NCI-H187 (cell line): Measurements from ENCODE around the gene DGKZ.

Source experiments
- DNase-seq, 2 experiments: peaks; one replicate each; lab custom pipeline; 2025; lab: John Stamatoyannopoulos, UW

The DGKZ gene

DNA sequence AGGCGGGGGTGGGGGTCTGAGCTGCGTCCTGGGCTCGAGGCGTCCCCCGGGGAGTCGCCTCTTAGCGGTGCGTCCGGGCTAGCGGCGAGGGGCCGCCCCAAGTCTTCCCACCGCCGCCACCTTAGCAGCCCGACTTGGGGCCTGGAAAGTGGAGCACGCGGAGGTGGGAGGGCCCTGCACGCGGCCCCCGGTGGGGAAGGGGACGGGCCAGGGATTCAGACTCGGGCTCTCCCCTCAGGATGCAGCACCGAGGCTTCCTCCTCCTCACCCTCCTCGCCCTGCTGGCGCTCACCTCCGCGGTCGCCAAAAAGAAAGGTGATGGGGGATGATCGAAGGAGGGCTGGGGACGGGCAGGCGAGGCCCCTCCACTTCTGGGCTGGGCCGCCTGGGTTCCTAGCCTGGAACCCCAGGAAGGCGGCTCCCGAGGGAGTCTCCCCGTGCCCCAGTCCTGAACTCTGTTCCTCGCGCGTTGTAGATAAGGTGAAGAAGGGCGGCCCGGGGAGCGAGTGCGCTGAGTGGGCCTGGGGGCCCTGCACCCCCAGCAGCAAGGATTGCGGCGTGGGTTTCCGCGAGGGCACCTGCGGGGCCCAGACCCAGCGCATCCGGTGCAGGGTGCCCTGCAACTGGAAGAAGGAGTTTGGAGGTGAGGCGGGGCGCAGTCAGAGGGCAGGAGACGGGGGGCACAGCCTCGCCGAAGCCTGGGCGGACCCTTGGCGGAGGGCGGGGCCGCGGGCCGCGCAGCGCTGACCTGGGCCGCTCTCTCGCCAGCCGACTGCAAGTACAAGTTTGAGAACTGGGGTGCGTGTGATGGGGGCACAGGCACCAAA lies 34.8 kb downstream of the DGKZ start:
- no peak for DNase-seq

DNA sequence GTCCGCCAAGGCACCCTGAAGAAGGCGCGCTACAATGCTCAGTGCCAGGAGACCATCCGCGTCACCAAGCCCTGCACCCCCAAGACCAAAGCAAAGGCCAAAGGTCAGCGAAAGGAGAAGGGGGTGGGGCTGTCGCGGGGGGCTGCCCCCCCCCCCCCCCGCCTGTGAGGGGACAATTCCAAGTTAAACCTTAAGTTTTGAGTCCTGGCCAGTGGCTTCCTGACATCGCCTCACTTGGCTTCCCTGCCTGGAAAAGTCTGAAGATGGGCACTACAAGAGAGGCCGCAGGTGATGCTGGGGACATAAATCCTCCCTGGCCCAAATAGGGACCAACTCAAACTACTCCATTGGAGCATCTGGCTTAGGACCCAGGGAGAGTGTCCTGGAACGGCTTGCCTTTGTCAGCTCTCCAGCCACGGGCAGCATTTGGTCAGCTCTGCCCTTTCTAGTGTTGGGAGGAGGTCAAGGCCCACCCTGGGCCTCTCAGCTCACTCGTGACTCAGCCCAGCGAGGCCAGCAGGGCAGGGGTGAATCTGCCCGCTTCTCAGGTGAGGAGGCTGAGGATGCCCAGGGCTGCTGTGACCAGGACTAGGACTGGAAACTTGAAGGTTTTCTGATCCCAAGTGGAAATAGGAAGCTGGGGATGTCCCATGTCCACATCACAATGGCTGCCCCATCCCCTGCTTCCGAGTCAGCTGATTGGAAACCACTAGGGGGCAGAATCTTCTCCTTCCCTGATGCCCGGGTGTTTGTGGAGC lies 35.6 kb downstream of the DGKZ start:
- no peak for DNase-seq

DNA sequence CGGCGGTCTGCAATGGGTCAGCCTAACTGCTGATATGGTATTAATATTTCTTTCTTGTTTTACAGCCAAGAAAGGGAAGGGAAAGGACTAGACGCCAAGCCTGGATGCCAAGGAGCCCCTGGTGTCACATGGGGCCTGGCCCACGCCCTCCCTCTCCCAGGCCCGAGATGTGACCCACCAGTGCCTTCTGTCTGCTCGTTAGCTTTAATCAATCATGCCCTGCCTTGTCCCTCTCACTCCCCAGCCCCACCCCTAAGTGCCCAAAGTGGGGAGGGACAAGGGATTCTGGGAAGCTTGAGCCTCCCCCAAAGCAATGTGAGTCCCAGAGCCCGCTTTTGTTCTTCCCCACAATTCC lies 36.1 kb downstream of the DGKZ start:
- no peak for DNase-seq

DNA sequence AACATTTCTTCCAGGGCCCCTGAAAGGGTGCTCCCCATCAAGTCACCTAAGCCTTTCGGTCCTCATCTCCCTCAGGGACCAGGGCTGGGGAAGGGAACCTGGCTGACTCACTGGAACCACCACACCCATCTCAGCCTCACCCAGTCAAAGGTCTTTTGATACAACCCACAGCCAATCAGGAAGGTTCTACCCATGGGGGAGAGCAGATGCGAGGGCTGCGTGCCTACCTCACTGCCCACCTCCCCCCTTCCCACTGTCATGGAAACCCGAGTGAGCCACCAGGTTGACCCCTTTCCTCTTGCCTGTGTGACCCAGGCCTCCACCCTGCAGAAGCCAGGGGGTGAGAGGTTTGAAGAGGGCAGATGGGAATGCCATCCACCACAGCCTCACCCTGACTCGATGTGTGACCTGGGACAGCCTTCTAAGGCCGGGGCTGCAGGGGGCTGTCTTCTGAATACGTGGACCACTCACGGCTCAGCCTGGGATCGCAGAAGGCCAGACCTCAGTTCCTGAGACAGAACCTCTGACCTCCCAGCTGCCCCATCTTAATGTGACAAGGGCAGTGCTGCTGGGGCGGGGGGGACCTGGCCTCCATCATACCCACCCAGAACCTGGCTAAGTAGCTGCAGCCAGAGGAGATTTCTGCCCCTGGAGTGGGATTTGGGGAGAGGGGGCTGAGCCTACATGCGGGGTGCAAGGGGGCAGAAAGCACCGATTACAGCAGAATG lies 36.9 kb downstream of the DGKZ start:
- DNase-seq = no peak

DNA sequence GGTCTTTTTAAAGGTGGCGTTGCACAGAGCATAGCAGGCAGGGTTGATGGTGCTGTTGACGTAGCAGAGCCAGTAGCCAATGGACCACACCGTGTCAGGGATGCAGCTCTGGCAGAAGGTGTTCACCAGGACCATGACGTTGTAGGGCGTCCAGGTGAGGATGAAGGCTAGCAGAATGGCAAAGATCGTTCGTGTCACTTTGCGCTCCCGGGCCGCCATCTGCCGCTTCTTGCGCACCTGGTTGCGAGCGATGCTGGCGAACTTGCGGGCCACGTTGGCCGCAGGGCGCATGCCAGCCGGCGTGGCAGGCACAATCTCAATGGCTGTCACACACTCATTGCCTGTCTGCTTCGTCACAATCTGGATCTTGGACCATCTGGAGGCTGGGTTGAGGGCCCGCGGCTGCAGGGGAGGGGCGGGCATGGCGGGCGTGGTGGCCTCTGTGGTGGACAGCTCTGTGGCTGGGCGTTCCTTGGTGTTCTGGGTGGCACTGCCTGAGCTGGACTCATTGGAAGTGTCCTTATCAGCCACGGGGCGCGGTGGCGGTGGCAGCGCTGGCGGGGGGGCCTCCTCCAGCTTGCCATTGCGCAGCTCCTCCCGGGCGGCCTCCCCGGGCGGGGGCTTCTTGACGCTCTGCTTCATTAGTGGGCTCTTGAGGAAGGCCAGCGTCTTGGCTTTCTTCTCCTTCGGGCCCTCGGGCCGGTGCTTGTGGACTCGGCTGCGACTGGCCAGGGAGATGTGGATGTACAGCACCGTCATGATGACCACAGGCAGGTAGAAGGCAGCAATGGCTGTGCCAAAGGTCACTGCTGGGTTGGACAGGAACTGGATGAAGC lies 38.1 kb downstream of the DGKZ start:
- no peak for DNase-seq

DNA sequence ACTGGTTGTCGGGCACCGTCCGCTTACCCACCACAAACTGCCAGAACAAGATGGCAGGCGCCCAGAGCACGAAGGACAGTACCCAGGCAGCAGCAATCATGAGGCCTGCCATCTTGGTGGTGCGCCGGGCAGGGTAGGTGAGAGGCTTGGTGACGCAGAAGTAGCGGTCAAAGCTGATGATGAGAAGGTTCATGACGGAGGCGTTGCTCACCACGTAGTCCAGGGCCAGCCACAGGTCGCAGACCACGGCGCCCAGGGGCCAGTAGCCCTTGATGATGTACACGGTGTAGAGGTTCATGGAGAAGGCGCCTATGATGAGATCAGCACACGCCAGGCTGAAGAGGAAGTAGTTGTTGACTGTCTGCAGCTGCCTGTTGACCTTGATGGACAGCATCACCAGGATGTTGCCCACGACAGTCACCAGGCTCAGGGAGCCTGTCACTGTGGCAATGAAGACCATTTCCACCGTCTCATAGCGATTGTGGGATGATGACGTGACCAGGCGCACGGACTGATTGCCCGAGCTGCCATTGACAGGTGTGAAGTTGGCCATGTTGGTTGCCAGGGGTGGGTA lies 38.8 kb downstream of the DGKZ start:
- DNase-seq = no peak

DNA sequence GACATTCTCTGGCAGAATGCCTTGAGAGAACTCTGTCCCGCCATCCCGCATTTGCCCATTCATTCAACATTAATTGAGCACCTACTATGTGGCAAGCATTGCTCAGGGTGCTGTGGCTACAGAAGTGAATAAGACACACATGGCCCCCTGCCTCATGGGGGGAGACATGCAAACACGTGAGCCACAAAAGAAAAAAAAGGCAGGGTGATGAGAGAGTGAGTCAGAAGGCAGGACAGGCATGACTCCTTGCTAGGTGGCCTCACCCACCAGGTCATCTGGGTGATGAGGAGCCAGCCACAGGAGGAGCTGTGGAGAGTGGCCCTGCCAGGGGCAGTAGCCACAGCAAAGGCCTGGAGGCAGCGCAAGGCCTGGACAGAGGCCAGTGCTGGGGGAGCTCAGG lies 39.4 kb downstream of the DGKZ start:
- DNase-seq = no peak

DNA sequence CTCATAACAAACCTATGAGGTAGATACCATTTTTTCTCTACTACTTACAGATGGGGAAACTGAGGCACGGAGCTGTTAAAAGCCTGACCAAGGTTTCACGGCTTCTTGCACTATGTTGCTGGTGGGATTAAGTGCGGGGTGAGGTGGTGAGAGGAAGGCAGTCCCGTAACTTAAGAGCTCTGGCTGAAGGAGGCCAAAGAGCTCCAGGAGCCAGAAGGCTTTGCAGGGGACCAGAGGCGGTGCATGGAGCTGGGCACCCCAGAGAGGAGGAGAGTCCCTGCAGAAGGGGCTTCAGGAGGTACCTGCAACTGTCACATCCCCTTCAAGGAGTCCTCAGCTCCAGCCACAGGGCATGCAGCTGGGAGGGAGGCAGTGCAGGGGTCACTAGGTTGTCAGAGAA lies 40.2 kb downstream of the DGKZ start:
- no peak for DNase-seq

DNA sequence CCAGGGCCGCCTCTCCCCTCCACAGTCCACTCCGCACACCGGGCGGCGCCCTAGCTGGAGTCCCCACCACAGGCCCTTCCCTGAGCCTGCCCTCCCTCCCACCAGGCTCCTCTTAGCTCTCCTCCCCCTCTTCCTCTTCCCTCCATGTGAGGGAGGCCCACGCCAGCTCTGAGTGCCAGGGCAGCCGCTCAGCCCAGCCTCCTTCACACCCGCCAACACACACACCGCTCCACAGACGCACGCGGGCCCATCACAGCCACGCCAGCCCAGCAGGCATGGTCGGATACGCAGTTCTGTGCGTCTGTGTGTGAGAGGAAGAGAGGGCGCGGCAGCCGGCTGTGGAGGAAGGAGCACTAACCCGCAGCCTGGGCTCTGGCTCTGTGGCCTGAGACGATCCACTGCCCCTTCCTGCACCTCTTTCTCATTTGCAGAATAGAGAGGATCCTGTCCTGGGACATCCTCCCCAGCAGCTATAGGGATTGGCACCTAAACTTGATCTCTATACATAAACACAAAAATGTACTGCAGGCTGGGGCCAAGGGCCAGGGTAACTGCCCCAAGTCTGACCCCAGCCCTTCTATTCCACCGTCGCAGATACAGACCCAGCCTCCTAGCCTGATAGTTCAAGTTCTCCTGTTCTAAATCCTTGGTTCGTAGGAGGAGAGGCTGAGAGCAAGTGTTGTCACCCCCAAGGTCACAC lies 40.8 kb downstream of the DGKZ start:
- DNase-seq = no peak

DNA sequence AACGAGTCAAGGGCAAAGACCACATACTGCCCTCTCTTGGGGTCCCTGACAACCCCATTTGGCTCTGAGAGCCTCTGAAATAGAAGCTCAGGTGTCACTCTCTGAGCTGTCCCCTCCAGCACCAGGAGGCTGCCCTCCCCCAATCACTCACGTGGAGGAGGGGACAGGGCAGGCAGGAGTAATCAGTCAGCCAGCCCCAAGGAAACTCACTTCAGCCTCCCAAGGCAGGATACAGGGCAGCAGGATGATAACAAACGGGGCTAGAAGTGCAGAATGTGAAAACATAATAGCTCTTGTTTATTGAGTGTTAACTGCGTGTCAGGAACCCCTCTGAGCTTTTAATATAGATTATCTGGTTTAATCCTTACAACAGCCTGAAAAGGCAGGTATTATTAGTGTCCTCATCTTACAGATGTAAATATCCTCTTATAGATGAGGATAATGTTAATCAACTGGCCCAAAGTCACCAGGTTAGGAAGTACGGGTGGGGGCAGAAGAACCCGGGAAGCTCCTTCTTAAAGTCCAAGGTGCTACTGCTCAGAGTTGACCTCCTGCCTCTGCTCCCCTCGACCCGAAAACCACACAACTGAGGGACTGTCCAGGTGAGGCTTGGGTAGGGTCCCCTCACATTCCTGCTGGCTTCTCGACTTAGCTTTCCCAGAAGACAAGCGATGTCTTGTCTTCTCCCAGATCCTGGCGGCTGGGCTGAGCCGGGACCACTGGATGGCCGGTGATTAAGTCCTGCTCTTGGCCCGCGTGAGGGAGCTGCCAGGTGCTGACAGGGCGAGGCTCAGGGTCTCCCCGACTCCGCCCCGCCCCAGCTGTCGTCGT lies 41.6 kb downstream of the DGKZ start:
- no peak for DNase-seq

DNA sequence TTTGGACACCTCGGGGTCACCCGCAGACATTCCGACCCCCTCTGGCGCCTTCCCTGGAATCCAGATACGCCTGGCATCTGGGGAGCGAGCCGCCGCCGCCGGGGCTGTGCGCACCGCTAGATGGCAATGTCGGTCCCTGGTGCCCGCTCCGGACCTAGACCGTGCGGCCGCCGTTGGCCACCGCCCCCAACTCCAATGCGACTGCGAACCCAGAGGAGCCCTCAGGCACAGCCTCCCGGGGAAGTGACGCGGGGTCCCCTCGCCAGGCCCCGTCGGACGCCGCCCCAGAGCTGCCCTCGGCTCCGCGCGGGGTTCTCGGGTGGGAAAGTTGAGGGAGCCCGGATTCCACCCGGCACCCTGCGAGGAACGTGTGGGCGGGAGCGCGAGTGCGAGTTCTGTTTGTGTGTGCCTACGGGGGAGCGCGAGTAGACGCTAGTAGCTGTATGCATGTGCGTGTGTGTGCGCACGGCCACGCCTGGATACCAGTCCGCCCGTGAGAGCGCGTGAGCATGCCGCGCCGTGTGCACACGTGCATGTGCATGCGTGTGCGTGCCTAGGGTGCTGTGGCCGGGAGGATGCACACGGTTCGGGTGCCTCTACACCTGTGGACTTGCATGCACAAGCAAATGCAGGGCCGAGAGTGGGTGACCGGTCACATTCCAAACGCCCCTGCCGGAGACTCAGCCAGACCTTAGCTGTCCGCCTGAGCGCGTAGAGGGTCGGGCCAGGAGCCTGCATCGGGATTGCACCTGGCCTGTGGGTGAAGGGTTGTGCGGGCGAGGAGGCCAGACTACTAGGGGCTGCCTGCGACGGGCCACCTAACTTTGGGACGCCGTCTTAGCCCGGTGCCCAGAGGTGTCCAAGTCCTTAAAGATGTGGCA lies 42.4 kb downstream of the DGKZ start:
- DNase-seq = peak; percentile 37 to 54

DNA sequence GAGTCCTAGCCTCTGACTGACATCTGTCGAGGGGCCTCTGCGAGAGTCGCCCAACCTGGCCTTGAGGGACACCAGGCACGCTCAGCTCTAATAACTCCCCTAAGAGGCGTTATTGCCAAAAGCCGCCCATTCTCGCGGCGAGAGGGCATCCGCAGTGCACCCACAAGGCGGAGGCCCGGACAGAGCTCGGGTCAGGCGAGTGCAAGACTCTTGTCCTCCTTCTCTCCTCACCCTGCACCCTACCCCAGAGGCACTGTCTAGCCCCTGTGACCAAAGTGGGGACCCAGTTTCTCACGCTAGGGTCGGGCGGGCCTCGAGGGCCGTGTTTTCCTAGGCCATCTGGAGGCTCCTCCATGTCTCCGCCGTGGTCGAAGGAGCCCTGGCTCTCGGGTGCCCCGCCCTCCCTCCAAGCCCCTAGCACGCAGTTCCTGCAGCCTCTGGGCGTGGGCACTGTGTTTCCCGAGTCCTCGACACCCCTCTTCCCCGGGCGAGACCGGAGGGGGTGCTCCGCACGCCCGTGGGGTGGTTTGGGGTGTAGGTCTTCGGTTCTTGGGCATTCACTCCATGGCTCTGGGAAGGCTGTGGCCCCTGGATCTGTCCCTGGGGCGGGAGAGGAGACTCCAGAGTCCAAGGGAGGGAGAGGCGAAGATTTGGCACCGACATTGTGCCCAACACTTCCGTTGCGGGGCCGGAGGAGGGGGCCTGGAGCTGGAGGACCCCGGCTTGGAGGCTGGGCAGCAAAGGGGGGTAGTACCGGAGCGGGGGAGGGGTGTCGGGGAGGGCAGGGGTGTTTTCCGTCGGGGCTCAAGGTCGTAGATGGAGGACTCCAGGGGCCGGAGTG lies 43.3 kb downstream of the DGKZ start:
- DNase-seq = no peak

DNA sequence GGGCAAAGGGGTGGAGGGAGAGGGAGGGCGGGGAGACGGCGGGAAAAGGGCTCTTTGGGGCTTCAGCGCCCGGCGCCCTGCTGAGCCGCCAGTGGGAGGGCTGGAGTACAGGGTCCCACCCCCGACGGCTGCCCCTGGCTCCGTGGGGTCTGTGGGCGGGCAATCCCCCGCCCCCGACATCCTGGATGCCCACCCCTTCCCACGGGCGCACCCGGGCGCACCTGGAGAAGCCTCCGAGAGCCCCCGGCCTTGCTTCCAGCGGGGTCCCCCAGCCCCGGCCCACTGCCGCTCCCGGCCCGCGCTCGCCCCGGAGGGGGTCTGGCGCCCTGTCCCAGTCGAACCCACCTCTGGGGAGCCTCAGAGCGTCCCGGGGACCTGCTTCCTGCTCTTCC lies 43.9 kb downstream of the DGKZ start:
- no peak for DNase-seq

DNA sequence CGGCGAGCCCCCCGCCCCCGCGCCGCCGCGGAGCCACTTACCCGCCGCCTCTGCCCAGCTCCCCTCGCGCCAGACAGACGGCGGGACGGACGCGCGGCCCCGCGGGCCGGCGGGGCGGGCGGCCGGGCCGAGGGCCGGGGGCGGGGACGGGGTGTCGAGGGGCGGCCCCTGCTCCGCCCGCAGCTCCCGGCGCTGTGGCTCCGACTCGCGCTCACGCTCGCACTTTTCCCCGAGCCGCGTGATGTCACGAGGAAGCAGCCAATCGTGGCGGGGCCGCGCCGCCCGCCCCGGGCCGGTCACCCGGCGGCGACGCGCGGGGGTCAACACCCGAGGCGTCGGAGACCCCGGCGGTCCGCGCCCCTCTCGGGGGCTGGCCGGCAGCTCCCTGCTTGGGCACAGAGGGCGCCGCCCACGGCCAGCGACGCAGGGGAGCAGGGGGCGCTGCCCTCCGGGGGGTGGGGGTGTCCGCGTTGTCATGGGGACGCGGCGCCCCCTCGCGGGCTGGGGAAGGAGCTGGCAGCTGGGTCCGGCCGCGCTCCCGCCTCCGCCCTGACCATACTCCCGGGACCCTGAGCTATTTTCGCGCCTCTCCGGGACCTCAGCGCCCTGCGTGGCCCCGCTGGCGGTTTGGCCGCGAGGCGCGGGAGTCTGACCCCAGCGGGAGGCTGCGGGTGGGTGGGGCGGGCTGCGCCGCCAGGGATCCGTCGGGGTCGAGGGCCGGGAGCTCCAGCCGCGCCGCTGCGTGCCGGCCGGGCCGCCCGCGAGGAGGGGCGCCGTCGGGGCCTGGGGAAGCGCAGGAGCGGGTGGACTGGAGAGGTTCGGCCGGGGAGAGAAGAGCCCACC lies 44.5 kb downstream of the DGKZ start, which contains the start of gene CHRM4:
CHRM4 (minus strand) TSS at position 199 of the 843 bp plus-strand sequence. CDS start 5,219 bp downstream, outside the sequence.
- no peak for DNase-seq

DNA sequence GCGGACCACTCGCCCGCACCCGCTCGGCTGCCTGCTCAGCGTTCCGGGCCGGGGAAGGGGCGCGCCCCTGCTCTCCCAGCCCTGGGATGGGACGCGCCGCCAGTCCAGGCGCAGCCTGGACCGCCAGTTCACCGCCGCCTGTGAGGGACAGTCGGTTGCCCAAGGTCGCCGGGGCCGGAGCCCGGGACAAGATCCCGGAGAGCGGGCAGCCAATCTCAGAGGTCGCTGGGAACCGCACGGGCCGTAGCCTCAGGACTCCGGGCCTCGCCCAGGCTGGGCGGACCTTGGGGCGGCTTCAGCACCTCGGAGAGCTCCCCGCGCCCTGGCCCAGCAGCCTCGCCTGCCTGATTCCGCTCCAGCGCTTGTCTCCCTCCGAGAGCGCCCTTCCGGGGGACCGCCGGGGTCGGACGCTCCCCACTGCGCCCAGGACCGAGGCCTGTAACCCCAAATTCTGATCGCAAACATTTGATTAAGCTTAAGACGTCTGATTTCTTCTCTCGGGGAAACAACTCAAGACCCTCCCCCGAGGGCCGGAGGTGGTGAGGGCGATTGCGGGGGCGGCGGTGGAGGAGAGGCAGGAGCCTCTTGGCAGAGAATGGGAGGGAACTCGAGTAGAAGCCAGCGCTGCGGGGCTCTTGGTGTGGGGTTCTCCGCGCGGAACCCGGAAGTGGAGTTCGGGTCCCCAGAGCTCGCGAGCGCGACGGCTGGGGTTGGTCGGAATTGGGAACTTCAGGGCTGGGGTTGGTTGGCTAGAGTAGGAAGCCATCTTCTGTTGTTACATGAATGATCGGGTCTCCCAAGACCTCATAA lies 45.4 kb downstream of the DGKZ start:
- DNase-seq = no peak

DNA sequence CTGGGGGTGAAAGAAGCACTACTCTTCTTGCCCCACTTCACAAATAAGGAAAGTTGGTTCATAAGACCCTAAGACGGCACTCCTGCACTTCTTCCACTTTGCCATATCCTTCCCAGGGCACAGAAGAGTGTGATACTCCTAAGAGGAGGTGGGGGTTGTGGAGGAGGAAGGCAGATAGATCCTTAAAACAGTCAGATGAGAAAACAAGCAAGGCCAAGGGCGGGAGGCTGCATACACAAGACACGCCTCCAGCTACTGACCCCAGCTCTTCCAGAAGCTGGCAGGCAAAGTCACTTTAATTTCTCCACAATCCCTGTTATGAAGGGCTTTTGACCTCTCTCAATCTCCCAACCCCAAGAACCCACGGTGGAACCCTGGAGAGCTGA lies 46.0 kb downstream of the DGKZ start:
- no peak for DNase-seq
